OCI-LY1 (cell line): Measurements from ENCODE around the gene RAB33A.

ENCODE experiments used
- H2AFZ ChIP-seq: fragments of 200-600 bp; sonication (generic), shearing (Covaris generic); 2 replicates; pipeline ENCODE4 v1.6.0; 2014; ENCODE audit warnings: antibody characterized with exemption, mild to moderate bottlenecking, low read length
- H3F3A ChIP-seq: fragments of 200-600 bp; sonication (generic), shearing (Covaris generic); 2 replicates; pipeline ENCODE4 v1.6.0; 2014; ENCODE audit warnings: mild to moderate bottlenecking, antibody characterized with exemption, low read length, moderate library complexity; ENCODE audit not compliant: insufficient read depth
- H3K27ac ChIP-seq: fragments of 200-600 bp; sonication (generic); 2 replicates; pipeline ENCODE4 v1.5.1; 2014; ENCODE audit warnings: low read length, mixed run types, mild to moderate bottlenecking, low read depth; ENCODE audit not compliant: poor library complexity, severe bottlenecking
- H3K27me3 ChIP-seq: fragments of 200-600 bp; sonication (generic); 2 replicates; pipeline ENCODE4 v1.6.0; 2014; ENCODE audit warnings: antibody characterized with exemption, mild to moderate bottlenecking, low read length, moderate library complexity; ENCODE audit not compliant: insufficient read depth
- H3K36me3 ChIP-seq: fragments of 200-600 bp; sonication (generic); 2 replicates; pipeline ENCODE4 v1.6.1; 2014; ENCODE audit warnings: mild to moderate bottlenecking, antibody characterized with exemption, low read length, moderate library complexity, mixed read lengths; ENCODE audit not compliant: insufficient read depth
- H3K4me1 ChIP-seq: fragments of 200-600 bp; sonication (generic); 2 replicates; pipeline ENCODE4 v1.5.1; 2014; ENCODE audit warnings: mild to moderate bottlenecking, low read length, moderate library complexity; ENCODE audit not compliant: insufficient read depth, severe bottlenecking
- H3K4me2 ChIP-seq: fragments of 200-600 bp; sonication (generic), shearing (Covaris generic); 2 replicates; pipeline ENCODE4 v1.6.1; 2014; ENCODE audit warnings: low read length
- H3K4me3 ChIP-seq: fragments of 200-600 bp; sonication (generic); 2 replicates; pipeline ENCODE4 v1.5.1; 2014; ENCODE audit warnings: low read length, low read depth, mild to moderate bottlenecking, mixed read lengths; ENCODE audit not compliant: poor library complexity, severe bottlenecking
- H3K79me2 ChIP-seq: fragments of 200-600 bp; shearing (Covaris generic); 2 replicates; pipeline ENCODE4 v1.6.1; 2016; ENCODE audit warnings: mixed run types, low read length, mixed read lengths; ENCODE audit not compliant: insufficient read depth
- H3K9ac ChIP-seq: fragments of 200-600 bp; sonication (generic), shearing (Covaris generic); 2 replicates; pipeline ENCODE4 v1.6.1; 2014; ENCODE audit warnings: mild to moderate bottlenecking, low read length, mixed read lengths
- H3K9me2 ChIP-seq: fragments of 200-600 bp; sonication (generic), shearing (Covaris generic); 2 replicates; pipeline ENCODE4 v1.6.1; 2014; ENCODE audit warnings: low read depth, mild to moderate bottlenecking, low read length, mixed read lengths
- H3K9me3 ChIP-seq: fragments of 200-600 bp; shearing (Covaris generic); 2 replicates; pipeline ENCODE4 v1.6.1; 2014; ENCODE audit warnings: low read length, mixed read lengths
- H4K20me1 ChIP-seq: fragments of 200-600 bp; sonication (generic), shearing (Covaris generic); 2 replicates; pipeline ENCODE4 v1.6.0; 2016; ENCODE audit warnings: mild to moderate bottlenecking, low read length; ENCODE audit not compliant: insufficient read depth
- CTCF ChIP-seq: fragments of 200-600 bp; sonication (generic), shearing (Covaris generic); IDR thresholded peaks from 2 replicates; pipeline ENCODE4 v1.5.1; 2017; ENCODE audit warnings: mild to moderate bottlenecking, antibody characterized with exemption, low read length, moderate library complexity, mixed read lengths
- EZH2 ChIP-seq: fragments of 200-600 bp; sonication (generic), shearing (Covaris generic); IDR thresholded peaks from 2 replicates; pipeline ENCODE4 v1.8.0; 2017; ENCODE audit warnings: borderline replicate concordance, mixed run types, mild to moderate bottlenecking, antibody characterized with exemption, low read length, moderate library complexity, mixed read lengths

RAB33A gene

GRCh38 chrX:130165181-130165702, 6.5 kb upstream of the RAB33A start:
- H3K9me2 ChIP-seq = no peaks in the 10 kb centered on the region
- H3K9me3 ChIP-seq = no peaks in the 10 kb centered on the region
- no peak overlapping the region for H2AFZ ChIP-seq
- peak overlapping the region; percentile 92 for H3K27ac ChIP-seq
- peak overlapping the region; percentile 99 for H3K9ac ChIP-seq
- H3K4me2 ChIP-seq = peak overlapping the region; percentile 88
- no peaks in the 10 kb centered on the region for H3F3A ChIP-seq
- no peaks in the 10 kb centered on the region for H3K27me3 ChIP-seq
- peak overlapping the region; percentile 96 for H3K4me3 ChIP-seq
- TF ChIP-seq EZH2 (no peak), CTCF (no peak)
- H3K79me2 ChIP-seq = peaks cover 28% of the 10 kb centered on the region
- peaks cover 48% of the 10 kb centered on the region for H3K4me1 ChIP-seq
- no peaks in the 10 kb centered on the region; the same call in 1 of the 2 replicates for H3K36me3 ChIP-seq
- no peaks in the 10 kb centered on the region for H4K20me1 ChIP-seq

- Histone ChIP-seq H3K9me2 (no peaks in the 10 kb centered on the region), H3K4me1 (peaks cover 51% of the 10 kb centered on the region), H2AFZ (no peak within 1 kb of the TSS), H4K20me1 (no peaks in the 10 kb centered on the region), H3K79me2 (peaks cover 26% of the 10 kb centered on the region), H3K4me3 (peak within 1 kb of the TSS; percentile 96), H3F3A (no peaks in the 10 kb centered on the region), H3K36me3 (no peaks in the 10 kb centered on the region; the same call in 1 of the 2 replicates), H3K9ac (peak within 1 kb of the TSS; percentile 99), H3K27me3 (no peaks in the 10 kb centered on the region), H3K9me3 (no peaks in the 10 kb centered on the region), H3K27ac (peak within 1 kb of the TSS; percentile 92), H3K4me2 (peak within 1 kb of the TSS; percentile 93)
- no peak for TF ChIP-seq EZH2
- TF ChIP-seq CTCF = no peak
Measured at GRCh38 chrX:130165703-130166502, 5.9 kb upstream of the RAB33A start, which contains the start of gene AIFM1. AIFM1 (minus strand) TSS chrX:130165841; CDS start chrX:130165656, 185 bp downstream.

GRCh38 chrX:130166503-130166777, 5.3 kb upstream of the RAB33A start:
- Histone ChIP-seq H3K9me2 (no peaks in the 10 kb centered on the region), H3F3A (no peaks in the 10 kb centered on the region), H3K27ac (peak overlapping the region; percentile 92), H3K4me1 (peaks cover 51% of the 10 kb centered on the region), H3K4me2 (peak overlapping the region; percentile 93), H3K4me3 (peak overlapping the region; percentile 96), H3K9me3 (no peaks in the 10 kb centered on the region), H3K9ac (peak overlapping the region; percentile 99), H3K79me2 (peaks cover 26% of the 10 kb centered on the region), H2AFZ (no peak overlapping the region), H4K20me1 (no peaks in the 10 kb centered on the region), H3K27me3 (no peaks in the 10 kb centered on the region), H3K36me3 (no peaks in the 10 kb centered on the region; the same call in 1 of the 2 replicates)
- TF ChIP-seq EZH2 (no peak), CTCF (no peak)
